ENCODE results near the gene ARID1A.

DNA sequence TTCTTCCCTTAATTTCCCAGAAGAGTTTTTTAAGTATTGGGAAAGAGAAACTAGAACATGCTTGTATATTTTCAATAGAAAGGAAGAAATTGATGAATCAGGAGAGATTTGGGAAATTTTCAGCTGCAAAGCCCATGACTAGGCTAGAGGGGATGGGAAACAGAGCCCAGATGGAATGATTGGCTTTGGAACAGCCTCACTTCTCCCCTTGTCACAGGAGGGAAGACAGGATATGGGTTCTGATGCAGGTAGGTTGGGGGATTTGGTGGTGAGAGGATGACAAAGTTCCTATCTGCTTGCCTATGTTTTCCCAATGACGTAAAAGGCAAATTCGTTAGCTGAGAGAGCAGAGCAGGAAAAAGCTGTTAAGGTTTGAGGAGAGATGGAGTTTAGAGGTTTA lies 31.0 kb upstream of the ARID1A start:
- TF ChIP-seq POLR2A (IDR thresholded peaks at IDR 0.05), result no peak
- TF ChIP-seq, protein P1, sequence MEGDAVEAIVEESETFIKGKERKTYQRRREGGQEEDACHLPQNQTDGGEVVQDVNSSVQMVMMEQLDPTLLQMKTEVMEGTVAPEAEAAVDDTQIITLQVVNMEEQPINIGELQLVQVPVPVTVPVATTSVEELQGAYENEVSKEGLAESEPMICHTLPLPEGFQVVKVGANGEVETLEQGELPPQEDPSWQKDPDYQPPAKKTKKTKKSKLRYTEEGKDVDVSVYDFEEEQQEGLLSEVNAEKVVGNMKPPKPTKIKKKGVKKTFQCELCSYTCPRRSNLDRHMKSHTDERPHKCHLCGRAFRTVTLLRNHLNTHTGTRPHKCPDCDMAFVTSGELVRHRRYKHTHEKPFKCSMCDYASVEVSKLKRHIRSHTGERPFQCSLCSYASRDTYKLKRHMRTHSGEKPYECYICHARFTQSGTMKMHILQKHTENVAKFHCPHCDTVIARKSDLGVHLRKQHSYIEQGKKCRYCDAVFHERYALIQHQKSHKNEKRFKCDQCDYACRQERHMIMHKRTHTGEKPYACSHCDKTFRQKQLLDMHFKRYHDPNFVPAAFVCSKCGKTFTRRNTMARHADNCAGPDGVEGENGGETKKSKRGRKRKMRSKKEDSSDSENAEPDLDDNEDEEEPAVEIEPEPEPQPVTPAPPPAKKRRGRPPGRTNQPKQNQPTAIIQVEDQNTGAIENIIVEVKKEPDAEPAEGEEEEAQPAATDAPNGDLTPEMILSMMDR (IDR thresholded peaks at IDR 0.05), result no peak
